H1 (cell line): ENCODE results near the gene UGT2B17. TPM values are rescaled to one million over a fixed set of nuclear protein-coding genes. Genes with fewer than 3 reads are reported as not detected.

Source experiments
- CTCF ChIA-PET: fragments of 300-600 bp; sonication (Branson Sonifier 250); formaldehyde crosslinking; loops from one replicate; lab custom pipeline; 2021; ENCODE audit not compliant: partially characterized antibody; lab: Charles Lee
- POLR2A ChIA-PET: fragments of 300-600 bp; sonication (Branson Sonifier 250); formaldehyde crosslinking; loops from one replicate; lab custom pipeline; 2021; ENCODE audit warnings: inconsistent platforms; ENCODE audit not compliant: partially characterized antibody; lab: Charles Lee
- DNase-seq, 2 experiments: peaks; one replicate each; pipeline versions ENCODE4 v3.0.0 to v3.0.0-alpha.2; 2010 to 2022; ENCODE audit warnings: low spot score in 2 of 2, low read depth in 1 of 2, mixed read lengths in 1 of 2
- FAIRE-seq: peaks from 2 replicates; lab custom pipeline; 2011; peaks lifted over from hg19 to GRCh38; lab: Jason Lieb, UNC
- H2AFZ ChIP-seq: 2 replicates; pipeline ENCODE4 v1.8.1; 2012; ENCODE audit warnings: low read length, inconsistent platforms
- H2AK5ac ChIP-seq: 2 replicates; pipeline ENCODE4 v1.6.1; 2013; ENCODE audit warnings: low read depth, low read length
- H2BK120ac ChIP-seq: replicated peaks from 2 replicates; pipeline ENCODE3; 2013; ENCODE audit warnings: low read depth, low read length, inconsistent platforms
- H2BK12ac ChIP-seq: 2 replicates; pipeline ENCODE4 v1.6.1; 2013; ENCODE audit warnings: low read depth, low read length
- H2BK15ac ChIP-seq: 2 replicates; pipeline ENCODE4 v1.6.1; 2013; ENCODE audit warnings: low read length
- H2BK20ac ChIP-seq: 2 replicates; pipeline ENCODE4 v1.6.1; 2013; ENCODE audit warnings: low read length
- H2BK5ac ChIP-seq: 2 replicates; pipeline ENCODE4 v1.6.1; 2013; ENCODE audit warnings: low read depth, low read length
- H3K14ac ChIP-seq: 2 replicates; pipeline ENCODE4 v1.6.1; 2013; ENCODE audit warnings: inconsistent platforms; ENCODE audit not compliant: insufficient read length
- H3K18ac ChIP-seq: 2 replicates; pipeline ENCODE4 v1.6.1; 2013; ENCODE audit warnings: low read length; ENCODE audit errors: extremely low read depth
- H3K23ac ChIP-seq: 2 replicates; pipeline ENCODE4 v1.6.1; 2013; ENCODE audit warnings: inconsistent platforms; ENCODE audit not compliant: insufficient read length
- H3K23me2 ChIP-seq: 2 replicates; pipeline ENCODE4 v1.6.1; 2013; ENCODE audit warnings: low read depth, low read length
- H3K27ac ChIP-seq: 2 replicates; pipeline ENCODE4 v1.6.1; 2011; ENCODE audit warnings: low read depth, low read length, inconsistent platforms
- H3K27me3 ChIP-seq, 4 experiments: replicated peaks in 1 of 4; 1 replicate in 1 of 4; 2 replicates in 3 of 4; pipeline versions ENCODE4 v1.6.1 to v1.8.1; 2011 to 2013; ENCODE audit warnings: low read length in 3 of 4, mild to moderate bottlenecking in 3 of 4, inconsistent platforms in 2 of 4, mixed read lengths in 2 of 4, moderate library complexity in 1 of 4; ENCODE audit not compliant: control insufficient read depth in 3 of 4, insufficient read depth in 3 of 4; ENCODE audit errors: extremely low read depth in 1 of 4
- H3K36me3 ChIP-seq, 4 experiments: 2 replicates each; pipeline versions ENCODE4 v1.6.1 to v1.8.1; 2011 to 2013; ENCODE audit warnings: mild to moderate bottlenecking in 4 of 4, low read length in 3 of 4, moderate library complexity in 2 of 4, control low read depth in 1 of 4, inconsistent platforms in 1 of 4; ENCODE audit not compliant: insufficient read depth in 4 of 4, control insufficient read depth in 2 of 4
- H3K4ac ChIP-seq: replicated peaks from 2 replicates; pipeline ENCODE3; 2013; ENCODE audit warnings: low read length, low read depth, mixed read lengths, inconsistent platforms; ENCODE audit not compliant: insufficient read length
- H3K4me1 ChIP-seq, 4 experiments: replicated peaks in 1 of 4; 1 replicate in 1 of 4; 2 replicates in 3 of 4; pipeline versions ENCODE4 v1.6.1 to v1.8.1; 2011 to 2013; ENCODE audit warnings: low read length in 3 of 4, inconsistent platforms in 2 of 4, mixed read lengths in 1 of 4; ENCODE audit not compliant: insufficient read depth in 4 of 4, control insufficient read depth in 3 of 4
- H3K4me2 ChIP-seq, 2 experiments: 2 replicates each; pipeline versions ENCODE4 v1.6.1 to v1.8.1; 2011 to 2013; ENCODE audit warnings: low read depth in 2 of 2, low read length in 2 of 2, control low read depth in 1 of 2, inconsistent platforms in 1 of 2, mild to moderate bottlenecking in 1 of 2; ENCODE audit not compliant: insufficient read depth in 1 of 2
- H3K4me3 ChIP-seq, 4 experiments: fragments of 200-600, 300-600 bp in 1 of 4; sonication (generic), shearing (Covaris generic), sonication (Bioruptor Twin) in 1 of 4; 2 replicates each; pipeline versions ENCODE4 v1.5.1 to v1.8.1; 2011 to 2016; ENCODE audit warnings: low read length in 4 of 4, low read depth in 3 of 4, control low read depth in 2 of 4, inconsistent platforms in 2 of 4, mild to moderate bottlenecking in 2 of 4, mixed read lengths in 1 of 4, moderate library complexity in 1 of 4; ENCODE audit not compliant: insufficient read depth in 2 of 4; ENCODE audit errors: extremely low read depth in 1 of 4
- H3K56ac ChIP-seq: replicated peaks from 2 replicates; pipeline ENCODE3; 2013; ENCODE audit warnings: low read depth, mild to moderate bottlenecking, mixed read lengths, low read length, inconsistent platforms; ENCODE audit not compliant: insufficient read length
- H3K79me1 ChIP-seq: 2 replicates; pipeline ENCODE4 v1.6.1; 2013; ENCODE audit warnings: low read depth, low read length, control low read depth
- H3K79me2 ChIP-seq, 2 experiments: 2 replicates each; pipeline versions ENCODE4 v1.6.1 to v1.8.1; 2012 to 2013; ENCODE audit warnings: low read length in 2 of 2, mild to moderate bottlenecking in 2 of 2, inconsistent platforms in 1 of 2; ENCODE audit not compliant: insufficient read depth in 2 of 2, control insufficient read depth in 1 of 2
- H3K9ac ChIP-seq, 4 experiments: replicated peaks in 1 of 4; 1 replicate in 1 of 4; 2 replicates in 3 of 4; pipeline versions ENCODE4 v1.6.1 to v1.8.1; 2011 to 2013; ENCODE audit warnings: low read depth in 3 of 4, low read length in 3 of 4, control low read depth in 2 of 4, mild to moderate bottlenecking in 2 of 4, moderate library complexity in 2 of 4, inconsistent platforms in 1 of 4; ENCODE audit errors: extremely low read depth in 1 of 4
- H3K9me3 ChIP-seq, 2 experiments: 2 replicates each; pipeline versions ENCODE4 v1.6.1 to v1.8.1; 2012 to 2013; ENCODE audit warnings: mild to moderate bottlenecking in 2 of 2, moderate library complexity in 2 of 2, control low read depth in 1 of 2, inconsistent platforms in 1 of 2, low read depth in 1 of 2, low read length in 1 of 2, mixed read lengths in 1 of 2; ENCODE audit not compliant: insufficient read depth in 2 of 2
- H4K20me1 ChIP-seq, 2 experiments: replicated peaks in 1 of 2; 2 replicates each; pipeline versions ENCODE3 to v1.8.1; 2011 to 2013; ENCODE audit warnings: inconsistent platforms in 2 of 2, low read length in 2 of 2, mild to moderate bottlenecking in 1 of 2; ENCODE audit not compliant: insufficient read depth in 2 of 2, control insufficient read depth in 1 of 2
- H4K5ac ChIP-seq: 2 replicates; pipeline ENCODE4 v1.6.1; 2013; ENCODE audit warnings: low read length, low read depth, mixed read lengths, inconsistent platforms; ENCODE audit not compliant: insufficient read length
- H4K8ac ChIP-seq: 2 replicates; pipeline ENCODE4 v1.8.0; 2013; ENCODE audit warnings: mild to moderate bottlenecking, moderate library complexity, low read length, inconsistent platforms; ENCODE audit not compliant: insufficient read depth; ENCODE audit errors: extremely low read depth
- H4K91ac ChIP-seq: replicated peaks from 2 replicates; pipeline ENCODE3; 2013; ENCODE audit warnings: low read length, mixed read lengths, inconsistent platforms; ENCODE audit not compliant: insufficient read length
- BACH1 ChIP-seq: IDR thresholded peaks from 2 replicates; pipeline ENCODE4 v1.6.1; 2012; ENCODE audit warnings: low read length, improper control_type of control experiment
- CHD2 ChIP-seq: IDR thresholded peaks from 2 replicates; pipeline ENCODE4 v1.6.1; 2012; ENCODE audit warnings: low read length, improper control_type of control experiment
- EGR1 ChIP-seq: IDR thresholded peaks from 2 replicates; pipeline ENCODE4 v1.6.1; 2011; ENCODE audit warnings: low read depth, low read length, borderline replicate concordance
- RXRA ChIP-seq: IDR thresholded peaks from 2 replicates; pipeline ENCODE4 v1.6.1; 2011; ENCODE audit warnings: low read depth, mild to moderate bottlenecking, low read length, moderate library complexity; ENCODE audit not compliant: insufficient read depth
- SIX5 ChIP-seq: IDR thresholded peaks from 2 replicates; pipeline ENCODE4 v1.6.1; 2011; ENCODE audit warnings: mild to moderate bottlenecking, low read depth, low read length
- polyA plus RNA-seq, 7 experiments: library from polyadenylated mRNA; depleted of rRNA in 3 of 7; stranded (reverse) in 5 of 7; unstranded in 2 of 7; fragments of >200 nt in 5 of 7; fragments of 200-250 nt in 2 of 7; gene quantifications; 1 replicate in 5 of 7; 2 replicates in 1 of 7; 4 replicates in 1 of 7; pipeline versions ENCODE4 v1.2.1 to v1.2.3, GENCODE V29; 2011 to 2013; ENCODE audit warnings: missing spikeins in 2 of 7, mixed read lengths in 2 of 7
- total RNA-seq: library from RNA; stranded (reverse); fragmentation: NEBNext Ultra II Directional; extraction: Animal tissue kit (Norgen Biotek cat#: 25700); gene quantifications from 2 replicates; pipeline ENCODE4 v1.2.1, GENCODE V29; 2021

UGT2B17 gene
- total and polyA plus RNA-seq, 2 of the 8 experiments (the other 6 are each of a cell fraction or from before 2014, with no cell fraction given) = not detected

DNA sequence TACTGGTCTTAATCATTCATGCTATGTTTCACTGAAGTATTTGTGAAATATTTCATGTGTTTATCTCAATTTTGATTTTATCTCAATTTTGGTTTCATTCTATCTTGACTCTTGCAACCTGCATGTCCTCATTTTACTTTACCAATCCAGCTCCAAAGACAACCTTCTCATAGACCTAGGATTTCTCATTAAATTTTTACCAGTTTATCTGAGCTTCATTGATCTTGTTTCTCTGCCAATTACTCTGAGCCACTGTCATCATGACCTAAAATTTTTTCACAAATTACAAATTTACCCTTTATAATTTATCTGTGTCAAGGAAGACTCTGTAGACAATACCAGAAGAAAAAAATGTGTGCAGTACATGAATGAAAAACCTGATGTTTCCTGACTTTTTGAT lies 18.6 kb upstream of the UGT2B17 start:
- no peak overlapping the region for H3K18ac ChIP-seq
- H3K9me3 ChIP-seq = no peaks in the 10 kb centered on the region
- DNase-seq = no peak
- no peak overlapping the region for H2AFZ ChIP-seq
- H3K36me3 ChIP-seq = no peaks in the 10 kb centered on the region
- no peak overlapping the region for H4K91ac ChIP-seq
- no peak overlapping the region for H2BK5ac ChIP-seq
- H2BK15ac ChIP-seq = no peak overlapping the region
- no peak overlapping the region for H3K4ac ChIP-seq
- no peak overlapping the region for H3K27ac ChIP-seq
- TF ChIP-seq BACH1 (no peak), CHD2 (no peak), SIX5 (no peak), RXRA (no peak), EGR1 (no peak)
- H2BK120ac ChIP-seq = no peak overlapping the region
- H3K9ac ChIP-seq = no peak overlapping the region
- no peak overlapping the region for H4K5ac ChIP-seq
- H3K56ac ChIP-seq = no peak overlapping the region
- no peak for FAIRE-seq
- no peaks in the 10 kb centered on the region for H3K23me2 ChIP-seq
- no peak overlapping the region for H2AK5ac ChIP-seq
- no peaks in the 10 kb centered on the region for H3K79me1 ChIP-seq
- H4K8ac ChIP-seq = no peak overlapping the region
- H3K27me3 ChIP-seq = no peaks in the 10 kb centered on the region
- H3K14ac ChIP-seq = no peak overlapping the region
- no peak overlapping the region for H2BK20ac ChIP-seq
- no peaks in the 10 kb centered on the region for H4K20me1 ChIP-seq
- H3K4me1 ChIP-seq = no peaks in the 10 kb centered on the region
- H2BK12ac ChIP-seq = no peak overlapping the region
- ChIA-PET CTCF (no interaction called here), POLR2A (no interaction called here)
- no peaks in the 10 kb centered on the region for H3K79me2 ChIP-seq
- H3K23ac ChIP-seq = no peak overlapping the region
- H3K4me2 ChIP-seq = no peak overlapping the region
- H3K4me3 ChIP-seq = no peak overlapping the region
